ENCODE measurements around the gene C1orf21.

DNA sequence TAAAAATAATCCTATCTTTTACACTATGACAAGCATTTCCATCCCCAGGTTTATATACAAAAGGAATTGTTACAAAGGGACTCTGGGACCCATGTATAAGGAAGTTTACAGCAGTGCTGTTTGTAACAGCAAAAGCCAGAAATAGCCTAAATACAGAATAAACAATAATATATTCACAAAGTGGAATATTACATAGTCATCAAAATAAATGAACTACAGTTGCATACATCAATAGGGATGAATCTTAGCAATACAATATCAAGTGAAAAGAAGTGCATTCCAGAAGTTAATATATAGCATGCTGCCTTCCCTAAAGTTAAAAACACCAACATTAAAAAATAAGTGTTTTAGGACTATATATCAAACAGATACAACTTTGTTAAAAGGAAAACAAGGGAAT lies 290.5 kb downstream of the C1orf21 start:
- TF ChIP-seq POLR2A (IDR thresholded peaks at IDR 0.05; ENCODE audit: low read depth, low read length) = no peak
- TF ChIP-seq POLR2AphosphoS5 (IDR thresholded peaks at IDR 0.05; ENCODE audit: low read depth, low read length) = no peak
- no peak for TF ChIP-seq SPI1 (IDR thresholded peaks at IDR 0.05; ENCODE audit: low read depth, low read length)
- TF ChIP-seq POU2F2 (IDR thresholded peaks at IDR 0.05; ENCODE audit: low read depth, low read length) = no peak
- TF ChIP-seq TAF1 (IDR thresholded peaks at IDR 0.05; ENCODE audit: low read depth, low read length) = no peak

Data from GM12891 (cell line).